Islet of Langerhans (tissue), 1 donor: Measurements from ENCODE around the gene MACROD2.

ENCODE experiments used
- FAIRE-seq: peaks from one replicate; lab custom pipeline; 2011; peaks lifted over from hg19 to GRCh38; lab: Jason Lieb, UNC

Gene MACROD2

DNA sequence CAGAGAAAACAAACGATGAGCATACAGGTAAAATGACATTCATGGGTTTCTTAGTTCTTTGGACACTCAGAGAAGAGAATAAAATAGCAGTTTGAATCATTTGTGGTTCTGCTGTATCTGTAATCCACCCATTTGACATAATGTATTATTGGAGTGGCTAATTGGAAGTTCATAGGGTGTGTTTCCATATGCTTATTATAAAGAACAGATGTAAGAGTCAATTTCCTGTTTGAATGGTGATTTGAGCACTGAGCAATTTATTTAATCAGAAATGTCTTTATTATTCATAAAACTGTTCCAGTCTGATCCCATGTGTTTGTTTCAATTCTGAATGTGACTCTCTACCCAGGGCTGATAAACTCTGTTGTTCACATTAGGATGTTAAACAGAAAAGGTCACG is 1638.8 kb downstream of the MACROD2 start:
- no peak for FAIRE-seq

DNA sequence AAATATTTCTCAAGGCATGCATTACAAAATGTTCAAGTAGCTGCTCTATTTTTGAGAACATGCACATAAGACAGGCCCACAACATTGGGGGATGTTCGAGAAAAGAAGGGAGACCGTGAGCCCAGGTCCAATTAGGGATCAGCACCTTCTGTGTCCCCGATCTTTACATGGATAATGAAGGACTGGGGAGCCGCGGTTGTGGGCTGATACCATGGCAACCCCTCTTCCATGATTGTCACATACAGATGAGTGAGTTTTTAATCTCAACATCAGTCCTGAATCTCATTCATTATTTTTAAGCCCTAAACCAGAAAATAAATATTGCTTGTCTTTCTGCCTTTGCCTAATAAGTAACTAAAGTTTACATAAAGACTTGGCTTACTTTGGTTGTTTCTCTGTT is 1642.2 kb downstream of the MACROD2 start:
- FAIRE-seq, result no peak

DNA sequence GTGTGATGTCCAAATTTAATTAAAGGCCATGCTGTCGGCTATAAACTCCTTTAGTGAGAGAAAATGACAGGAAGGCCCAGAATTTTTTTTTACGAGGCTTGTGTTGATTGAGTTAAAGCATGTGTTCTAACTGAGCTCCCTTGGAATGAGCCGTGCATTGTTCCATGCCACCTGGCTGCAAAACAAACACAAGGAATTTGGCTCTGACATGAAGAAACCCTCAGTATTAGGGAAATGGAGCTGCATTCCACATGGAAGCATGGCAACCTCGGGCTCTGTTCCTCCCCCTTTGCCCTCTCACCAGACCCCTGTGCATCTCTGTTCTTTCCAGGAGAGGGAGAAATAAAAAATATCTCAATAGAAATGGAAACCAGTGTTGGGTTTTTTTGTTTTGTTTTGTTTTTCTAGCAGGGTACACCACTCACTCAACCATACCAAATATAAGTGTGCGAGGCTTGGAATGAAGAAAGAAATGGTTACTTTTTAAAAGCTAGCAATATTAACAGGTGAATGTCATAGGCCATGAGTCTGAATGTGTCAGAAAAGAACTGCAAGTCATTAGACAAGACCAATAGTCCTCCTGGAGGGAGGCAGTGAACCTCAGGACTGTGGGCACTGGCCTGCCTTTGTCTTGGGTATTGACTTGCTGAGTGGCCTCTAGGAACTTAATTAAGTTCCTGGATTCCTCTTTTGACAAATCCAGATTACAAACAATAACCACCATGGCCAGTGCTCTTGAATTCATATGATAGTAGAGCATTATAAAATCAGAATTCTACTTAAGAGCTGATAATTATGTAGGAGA is 1642.8 kb downstream of the MACROD2 start:
- FAIRE-seq, result no peak

DNA sequence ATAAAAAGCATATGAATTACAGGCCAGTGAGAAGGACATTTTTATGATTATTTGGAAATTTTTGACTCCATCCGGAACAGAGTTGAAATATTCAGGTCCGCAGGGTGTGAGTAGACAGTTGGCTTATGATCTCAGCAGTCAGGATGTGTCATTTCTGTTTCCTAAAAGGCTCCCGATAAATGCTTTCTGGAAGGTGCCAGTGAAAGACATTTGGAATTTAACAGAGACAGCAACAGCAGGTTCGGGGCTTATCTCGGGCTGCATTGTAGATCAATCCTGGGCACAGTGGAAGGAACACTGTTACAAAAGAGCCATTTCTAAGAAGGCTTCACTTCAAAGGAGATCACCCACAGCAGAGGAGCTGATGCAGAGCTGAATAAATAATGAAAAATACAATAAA is 1643.5 kb downstream of the MACROD2 start:
- no peak for FAIRE-seq

DNA sequence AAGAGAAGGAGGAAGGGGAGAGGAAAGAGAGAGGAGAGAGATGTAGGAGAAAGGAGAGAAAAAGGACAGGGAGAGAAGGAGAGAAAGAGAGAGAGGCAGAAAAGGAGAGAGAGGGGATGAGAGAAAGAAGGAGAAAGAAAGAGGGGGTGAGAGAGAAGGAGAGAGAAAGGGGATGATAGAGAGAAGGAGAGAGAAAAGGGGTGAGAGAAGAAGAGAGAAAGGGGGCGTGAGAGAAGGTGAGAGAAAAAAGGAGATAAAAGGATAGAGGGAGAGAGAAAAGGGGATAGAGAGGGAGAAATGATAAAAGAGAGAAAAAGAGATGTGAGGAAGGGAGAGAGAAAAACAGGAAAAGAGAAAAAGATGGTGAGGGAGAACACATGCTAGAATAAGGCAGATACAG is 1644.5 kb downstream of the MACROD2 start:
- FAIRE-seq, result no peak

DNA sequence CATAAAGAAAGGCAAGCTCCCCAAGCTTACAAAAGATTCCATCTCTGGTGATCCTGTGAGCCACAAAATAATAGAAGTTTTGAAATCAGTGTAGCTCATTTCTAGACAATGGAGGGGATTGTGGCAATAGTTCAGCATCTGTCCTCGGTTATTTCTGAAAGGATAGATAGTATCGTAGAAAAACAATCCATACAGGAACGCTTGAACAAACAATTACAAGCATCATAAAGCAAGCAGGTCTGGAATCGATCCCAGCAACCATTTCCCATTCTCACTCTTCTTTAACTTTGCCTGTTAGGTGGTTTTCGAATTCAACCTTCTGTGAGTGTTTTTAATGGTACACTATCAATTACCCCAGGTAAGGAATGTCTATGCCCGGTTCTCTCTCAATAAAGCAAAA is 1646.8 kb downstream of the MACROD2 start:
- no peak for FAIRE-seq

DNA sequence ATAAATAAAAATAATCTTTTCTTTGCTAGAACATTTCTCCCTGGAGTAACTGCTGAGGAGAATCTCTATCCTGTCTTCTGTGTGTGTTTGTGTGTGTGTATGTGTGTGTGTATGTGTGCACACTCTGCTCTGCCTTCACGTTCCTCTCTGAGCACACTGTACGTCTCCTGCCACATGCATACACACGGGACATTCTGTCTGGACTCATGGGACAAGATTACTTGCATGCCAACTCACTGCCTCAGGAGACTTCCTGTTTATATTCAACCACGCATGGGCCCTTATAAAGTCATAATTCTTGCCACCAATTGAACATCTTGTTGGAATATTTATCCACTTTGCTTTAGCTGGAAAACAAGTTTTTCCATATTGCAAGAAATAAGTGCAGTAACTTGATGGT is 1647.4 kb downstream of the MACROD2 start:
- no peak for FAIRE-seq

DNA sequence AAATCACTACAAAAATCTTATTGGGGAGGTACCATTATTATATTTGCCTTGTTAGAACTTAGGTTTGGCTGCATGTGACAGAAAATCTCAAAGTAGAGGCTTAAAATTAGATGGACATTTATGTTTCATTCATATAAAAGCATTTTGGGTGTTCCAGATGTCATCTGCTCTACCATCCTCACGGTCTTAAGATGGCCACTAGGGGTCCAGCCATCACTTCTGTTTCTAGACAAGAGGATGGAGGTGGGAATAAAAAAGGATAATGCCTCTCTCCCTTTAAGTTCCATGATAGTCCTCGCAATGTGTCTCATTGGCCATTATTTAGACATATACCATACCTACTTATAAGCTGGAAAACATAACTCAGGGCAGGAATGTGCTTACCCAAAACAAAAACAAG is 1648.4 kb downstream of the MACROD2 start:
- FAIRE-seq, result no peak

DNA sequence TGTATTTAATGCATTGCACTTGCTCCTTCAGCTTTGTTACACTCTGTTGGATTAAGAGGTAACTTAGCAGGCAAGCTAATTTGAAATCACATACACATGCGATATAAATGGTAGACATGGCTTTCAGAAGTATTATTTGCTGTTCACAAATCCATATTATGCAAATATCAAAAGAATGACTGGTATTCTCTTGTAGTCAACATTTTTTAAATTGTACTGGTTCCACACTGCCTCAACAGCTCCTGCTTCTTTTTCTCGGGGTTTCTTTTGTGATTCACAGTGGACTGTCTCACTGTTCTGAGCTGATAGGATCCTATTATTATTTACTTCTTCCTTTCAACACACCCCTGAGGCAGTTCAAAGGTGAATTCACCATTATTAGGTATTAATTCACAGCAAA is 1650.5 kb downstream of the MACROD2 start:
- no peak for FAIRE-seq

DNA sequence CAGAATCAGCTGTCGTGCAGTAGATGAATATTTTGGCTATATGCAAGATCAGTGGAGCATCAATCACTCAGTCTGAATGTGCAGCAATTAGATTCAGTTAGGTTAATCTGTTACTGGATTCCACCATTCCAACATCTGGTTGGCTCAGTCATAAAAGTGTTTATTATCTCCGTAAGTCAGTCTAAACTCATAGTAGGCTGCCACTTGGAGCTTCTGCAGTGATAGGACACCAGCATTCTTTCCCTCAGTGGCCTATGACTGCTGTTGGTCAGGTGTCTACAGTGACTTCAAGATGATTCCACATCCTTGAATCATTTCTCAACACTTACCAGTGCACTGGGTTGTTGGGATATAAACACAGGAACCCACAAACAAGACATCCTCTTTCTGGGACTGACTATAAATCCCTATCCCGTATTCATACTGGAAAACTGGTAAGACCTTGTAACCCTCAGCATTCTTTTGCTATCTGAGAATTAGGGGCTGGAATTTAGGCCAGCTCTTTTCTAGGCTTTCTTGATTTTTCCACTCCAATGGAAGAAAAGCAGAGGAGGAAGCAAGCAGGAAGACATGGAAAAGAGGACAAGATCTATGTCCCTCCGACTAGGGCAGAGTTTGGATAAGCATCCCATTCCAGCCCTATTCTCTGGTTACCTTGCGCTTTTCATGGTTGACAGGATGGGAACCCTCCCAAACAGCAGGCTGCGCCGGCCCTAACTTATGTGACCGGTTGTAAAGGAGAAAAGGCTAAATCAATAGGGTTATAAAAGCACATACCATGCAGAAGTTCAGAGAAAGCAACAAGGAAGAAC is 1658.3 kb downstream of the MACROD2 start:
- FAIRE-seq, result no peak

DNA sequence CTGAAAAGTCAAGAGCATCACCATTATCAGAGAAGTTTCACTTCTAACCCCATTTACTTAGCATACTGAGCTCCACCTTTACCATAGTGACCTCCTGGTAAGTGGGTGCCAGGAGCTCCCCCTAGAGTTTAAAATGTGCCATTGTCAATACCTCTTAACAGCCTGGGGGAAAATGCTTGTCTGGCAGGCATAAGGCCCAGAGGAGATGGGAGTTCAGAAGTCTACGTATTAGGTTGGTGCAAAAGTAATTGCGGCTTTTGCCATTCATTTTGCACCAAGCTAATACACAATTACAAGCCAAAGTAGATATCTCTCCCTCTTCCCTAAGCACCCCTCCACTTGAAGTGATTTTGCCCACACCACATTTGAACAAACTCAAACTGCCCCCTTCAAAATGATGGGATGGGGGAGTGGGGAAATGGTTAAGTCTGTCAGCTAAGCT is 1658.9 kb downstream of the MACROD2 start:
- FAIRE-seq, result no peak

DNA sequence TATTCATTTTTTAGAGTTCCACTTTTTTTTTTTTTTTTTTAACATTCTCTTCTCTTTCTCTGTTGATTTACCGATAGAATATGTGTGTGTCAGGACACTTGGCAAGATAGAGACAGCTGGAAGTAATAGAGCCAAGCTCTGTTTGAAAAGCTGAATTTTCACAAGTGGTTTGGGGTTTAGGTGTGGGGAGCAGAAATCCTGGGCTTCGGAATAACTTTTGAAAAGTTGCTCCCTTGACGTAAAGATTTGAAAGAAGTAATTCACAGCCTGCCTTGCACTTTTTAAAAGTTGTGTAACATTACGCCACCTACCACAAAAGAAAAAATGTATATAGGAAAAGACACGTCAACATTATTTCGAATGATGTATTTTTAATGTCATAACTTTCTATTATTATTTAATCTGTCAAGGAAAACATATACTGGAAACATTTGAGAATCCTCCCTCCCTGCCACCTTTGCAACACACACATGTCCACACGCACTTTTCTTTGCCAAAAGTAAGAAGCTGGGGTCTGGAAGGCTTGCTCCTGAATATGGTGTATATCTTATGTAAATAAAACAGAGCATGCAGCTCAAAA is 1660.1 kb downstream of the MACROD2 start:
- no peak for FAIRE-seq

DNA sequence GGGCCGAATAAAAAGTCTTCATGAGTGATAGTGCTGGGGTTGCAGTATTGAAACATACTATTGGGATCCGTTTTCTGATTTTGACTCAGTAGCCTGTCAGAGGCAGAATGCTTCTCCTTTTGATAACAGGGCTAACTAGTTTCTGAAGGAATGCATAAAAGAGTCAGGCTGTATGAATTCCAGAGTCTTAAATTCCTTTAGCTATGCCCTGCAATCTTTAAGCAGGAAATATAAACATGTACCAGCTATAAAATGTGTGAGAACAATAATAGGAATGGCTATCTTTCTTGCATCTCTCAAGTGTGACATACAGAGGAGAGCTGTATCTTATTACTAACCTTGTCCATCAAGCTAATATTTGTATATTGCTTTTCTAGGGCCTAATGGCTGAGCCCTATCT is 1660.8 kb downstream of the MACROD2 start:
- FAIRE-seq, result no peak

DNA sequence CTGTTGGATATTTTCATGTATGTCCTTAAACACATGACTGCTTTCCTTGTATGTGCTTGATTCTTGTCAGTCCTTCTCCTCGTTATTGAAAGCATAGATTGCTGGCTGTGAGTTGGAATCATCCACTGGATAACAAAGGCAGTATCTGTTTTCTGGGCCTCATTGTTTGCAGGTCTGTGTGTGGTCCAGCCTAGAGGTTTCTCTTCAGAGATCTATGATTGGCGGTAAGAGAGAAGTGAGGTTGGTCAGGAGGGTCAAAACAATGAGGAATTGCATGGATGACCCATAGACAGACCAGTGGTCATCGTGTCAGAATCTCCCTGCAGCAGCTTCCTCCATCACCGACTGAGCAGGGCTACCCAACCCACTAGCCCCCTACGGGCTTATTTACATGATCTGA is 1663.0 kb downstream of the MACROD2 start:
- FAIRE-seq, result no peak

DNA sequence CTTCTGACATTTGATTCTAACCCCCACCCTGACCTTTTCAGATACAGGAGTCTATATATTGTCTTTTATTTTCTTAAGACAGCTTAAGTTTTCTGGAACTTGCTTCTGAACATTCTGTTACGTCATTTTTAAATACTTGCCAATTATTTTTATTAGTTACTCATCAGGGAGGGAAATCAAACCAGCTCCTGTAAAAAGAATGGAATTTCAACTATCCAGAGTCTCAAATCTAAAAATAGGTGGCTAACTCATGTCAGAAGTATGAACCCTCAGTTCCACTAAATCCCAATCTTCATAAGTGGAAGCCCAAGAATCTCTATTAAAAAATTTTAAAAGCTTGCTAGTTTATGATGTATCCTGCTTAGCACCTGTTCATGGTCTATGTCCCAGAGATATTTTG is 1677.9 kb downstream of the MACROD2 start:
- no peak for FAIRE-seq

DNA sequence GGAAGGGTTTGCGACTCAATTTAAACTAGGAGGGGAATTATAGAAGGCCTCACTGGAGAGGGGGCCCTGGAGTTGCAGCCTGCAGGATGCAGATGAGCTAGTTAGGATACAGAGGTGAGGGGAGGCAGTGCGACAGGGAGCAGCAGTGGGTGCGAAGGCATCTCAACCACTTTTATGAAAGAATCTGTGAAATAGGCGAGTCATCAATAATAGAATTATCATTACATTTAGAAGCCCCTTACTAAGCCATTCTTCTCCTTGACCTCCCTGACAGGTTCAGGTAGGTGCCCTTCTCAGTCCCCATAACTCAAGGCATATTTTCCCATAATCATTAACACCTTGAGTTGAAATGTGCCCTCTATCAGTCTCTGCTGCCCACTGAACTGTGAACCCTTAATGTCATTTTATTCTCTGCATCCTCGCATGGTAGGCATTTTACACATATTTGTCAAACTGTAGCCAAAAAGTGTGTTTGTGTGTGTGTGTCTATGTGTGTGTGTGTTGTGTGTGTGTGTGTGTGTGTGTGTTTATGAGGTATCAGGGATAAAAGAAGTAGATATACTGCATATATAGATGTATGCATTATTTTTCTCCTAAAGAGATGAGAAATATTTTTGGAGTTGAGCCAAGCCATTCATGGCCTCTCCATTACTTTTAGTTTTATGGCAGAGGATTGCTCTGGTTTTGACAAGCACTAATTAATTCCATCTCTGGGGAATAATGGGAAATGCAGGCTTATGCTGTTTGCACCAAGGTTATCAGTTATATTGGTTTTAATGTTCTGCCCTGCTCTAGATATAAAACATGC is 1679.1 kb downstream of the MACROD2 start:
- FAIRE-seq, result no peak

DNA sequence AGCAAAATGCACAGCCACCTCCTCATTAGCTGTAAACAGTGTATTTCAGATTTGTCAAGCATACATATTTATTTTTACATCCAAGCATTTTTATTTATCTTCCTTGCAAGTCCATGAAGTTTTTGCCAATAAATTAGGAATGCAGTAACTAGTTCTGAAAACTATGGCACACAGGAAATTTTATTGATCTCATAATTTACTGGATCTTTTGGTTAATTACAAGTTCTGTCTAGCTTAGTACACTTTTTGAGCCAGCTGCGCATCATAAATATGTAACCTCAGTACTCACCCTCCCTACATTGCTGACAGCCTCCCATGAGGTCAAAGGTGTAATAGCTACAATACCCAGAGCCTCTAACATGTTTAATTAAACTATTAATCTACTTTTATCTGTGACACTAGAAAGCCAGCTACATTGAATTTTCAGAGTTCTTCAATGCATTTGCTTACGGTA is 1679.8 kb downstream of the MACROD2 start:
- FAIRE-seq, result no peak

DNA sequence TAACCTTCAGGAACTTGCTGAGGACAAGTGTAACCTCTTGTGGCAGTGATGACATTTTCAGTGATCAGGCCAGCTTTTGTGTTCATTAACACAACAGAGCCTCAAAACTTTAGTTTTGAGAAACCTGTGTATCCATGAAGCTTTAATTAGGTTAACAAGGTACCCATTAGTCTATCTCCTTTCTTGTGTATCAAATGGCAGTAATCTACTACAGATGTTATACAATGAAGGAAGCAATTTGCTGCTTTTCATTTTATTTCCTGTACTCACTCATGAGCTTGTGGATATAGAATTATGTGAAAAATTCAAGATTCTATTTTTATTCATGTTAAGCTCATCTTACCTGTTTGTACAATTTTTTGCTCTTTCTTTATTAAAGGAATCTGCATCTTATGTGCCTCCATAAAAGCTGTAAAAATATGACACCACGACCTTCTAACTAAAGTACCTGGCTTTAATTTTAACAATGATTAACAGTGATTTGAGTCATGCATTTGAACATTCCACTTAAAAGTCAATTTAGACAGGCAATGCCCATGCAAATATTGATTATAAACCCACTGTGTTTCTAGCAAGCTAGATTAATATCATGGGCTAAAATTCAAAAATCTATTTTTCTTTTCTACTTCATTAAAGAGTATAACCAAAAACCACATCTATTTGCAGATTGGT is 1680.6 kb downstream of the MACROD2 start:
- FAIRE-seq, result no peak

DNA sequence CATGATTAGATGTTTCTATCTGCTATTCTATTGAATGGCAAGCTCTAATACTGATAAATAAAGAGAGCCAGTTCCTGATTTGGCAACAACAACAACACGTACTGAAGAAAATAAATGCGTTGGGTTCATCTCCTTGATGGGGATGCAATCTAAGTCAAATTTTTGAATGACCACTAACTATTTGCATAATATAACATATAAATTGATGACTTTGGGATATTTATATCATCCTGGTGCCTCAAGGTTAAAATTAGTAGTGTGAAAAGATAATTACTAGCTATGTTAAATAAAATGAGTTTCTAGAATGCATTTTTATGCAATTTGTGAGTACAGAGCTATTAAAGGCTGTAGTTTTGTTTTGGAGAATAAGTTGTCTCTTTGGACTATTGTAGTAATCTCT is 1681.5 kb downstream of the MACROD2 start:
- no peak for FAIRE-seq

DNA sequence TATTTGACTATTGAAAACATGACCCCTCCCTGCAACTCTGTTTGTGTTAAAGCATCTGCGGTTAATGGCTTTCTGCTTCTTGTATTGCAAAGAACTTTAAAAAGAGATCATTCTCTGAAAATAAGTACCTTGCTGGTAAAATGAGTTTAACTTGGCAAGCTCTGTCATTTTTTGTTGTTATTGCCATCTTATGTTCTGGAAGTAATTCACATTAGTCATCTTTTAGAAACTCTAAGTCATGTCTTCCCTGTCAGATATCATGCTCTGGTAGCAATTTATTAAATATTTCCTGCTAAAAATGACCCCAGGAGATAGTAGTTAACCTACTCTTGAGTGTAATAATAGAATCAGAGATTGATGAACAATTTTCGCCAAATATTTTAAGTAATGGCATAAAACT is 1687.4 kb downstream of the MACROD2 start:
- no peak for FAIRE-seq

DNA sequence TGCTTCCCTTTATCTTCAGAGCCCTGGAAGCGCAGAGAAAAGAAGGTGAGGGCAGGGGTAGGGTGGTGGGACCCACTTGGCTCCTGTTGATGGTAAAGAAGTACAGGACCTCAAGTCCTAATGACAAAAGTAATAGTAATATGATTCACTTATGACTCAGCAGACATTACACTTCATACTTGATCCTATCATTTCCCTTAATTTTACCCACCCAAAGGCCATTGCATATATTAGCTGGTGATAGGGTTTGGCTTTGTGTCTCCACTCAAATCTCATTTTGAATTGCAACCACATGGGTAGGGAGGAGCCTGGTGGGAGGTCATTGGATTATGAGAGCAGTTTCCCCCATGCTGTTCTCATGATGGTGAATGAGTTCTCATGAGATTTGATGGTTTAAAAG is 1697.3 kb downstream of the MACROD2 start:
- FAIRE-seq, result no peak
